ENCODE results near the gene IL22RA2. TPM values are rescaled to one million over a fixed set of nuclear protein-coding genes. Genes with fewer than 3 reads are reported as not detected.
"Not testable (repeated sequence)": the region's sequence is repeated elsewhere in the genome, so short reads cannot be mapped to it uniquely, and the experiment has no call there.

The IL22RA2 gene
- total RNA-seq, 1 experiment from 2014 or later: not detected

DNA sequence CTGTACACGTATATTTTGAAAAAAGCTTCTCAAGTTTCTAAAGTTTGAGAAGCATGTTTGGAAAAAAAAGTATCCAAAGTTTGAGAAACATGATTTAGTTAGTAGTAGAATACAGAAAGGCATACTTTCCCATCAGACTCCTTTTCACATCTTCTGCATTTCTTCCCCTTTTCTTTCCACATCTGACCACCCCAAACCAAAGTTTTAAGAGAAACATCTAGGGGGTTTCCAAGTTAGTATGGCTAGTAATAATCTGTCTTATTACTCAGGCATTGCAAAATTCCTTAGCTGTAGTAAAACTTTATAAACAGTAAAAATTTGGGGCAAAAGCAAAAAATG, 65.7 kb downstream of the IL22RA2 start:
- no peak overlapping the region for H3K27ac Mint-ChIP-seq (ENCODE audit: unreplicated experiment)
- Histone ChIP-seq H3K9me3 (peaks cover 12% of the 10 kb centered on the region; the same call in 1 of the 2 replicates), H3K27me3 (replicated peaks; ENCODE audit: control insufficient read depth, insufficient read depth, low read length) (no peaks in the 10 kb centered on the region), H3K36me3 (ENCODE audit: control insufficient read depth, insufficient read depth, low read length) (no peaks in the 10 kb centered on the region), H3K4me3 (ENCODE audit: low read depth, low read length) (no peak overlapping the region), H3K4me1 (no peaks in the 10 kb centered on the region)
- no peak overlapping the region for H3K4me3 Mint-ChIP-seq (ENCODE audit: unreplicated experiment)
- intact Hi-C loops (cut with micrococcal nuclease; ENCODE audit: unreplicated experiment): no loop called here
- DNase-seq: no peak
- POLR2A ChIA-PET: no interaction called here
- H3K9me3 Mint-ChIP-seq (ENCODE audit: unreplicated experiment): peaks cover 27% of the 10 kb centered on the region
- H3K36me3 Mint-ChIP-seq (ENCODE audit: insufficient read depth, unreplicated experiment): no peaks in the 10 kb centered on the region
- no TSS peak for BruUV-seq (replicated peaks)
- TF ChIP-seq, protein P1, sequence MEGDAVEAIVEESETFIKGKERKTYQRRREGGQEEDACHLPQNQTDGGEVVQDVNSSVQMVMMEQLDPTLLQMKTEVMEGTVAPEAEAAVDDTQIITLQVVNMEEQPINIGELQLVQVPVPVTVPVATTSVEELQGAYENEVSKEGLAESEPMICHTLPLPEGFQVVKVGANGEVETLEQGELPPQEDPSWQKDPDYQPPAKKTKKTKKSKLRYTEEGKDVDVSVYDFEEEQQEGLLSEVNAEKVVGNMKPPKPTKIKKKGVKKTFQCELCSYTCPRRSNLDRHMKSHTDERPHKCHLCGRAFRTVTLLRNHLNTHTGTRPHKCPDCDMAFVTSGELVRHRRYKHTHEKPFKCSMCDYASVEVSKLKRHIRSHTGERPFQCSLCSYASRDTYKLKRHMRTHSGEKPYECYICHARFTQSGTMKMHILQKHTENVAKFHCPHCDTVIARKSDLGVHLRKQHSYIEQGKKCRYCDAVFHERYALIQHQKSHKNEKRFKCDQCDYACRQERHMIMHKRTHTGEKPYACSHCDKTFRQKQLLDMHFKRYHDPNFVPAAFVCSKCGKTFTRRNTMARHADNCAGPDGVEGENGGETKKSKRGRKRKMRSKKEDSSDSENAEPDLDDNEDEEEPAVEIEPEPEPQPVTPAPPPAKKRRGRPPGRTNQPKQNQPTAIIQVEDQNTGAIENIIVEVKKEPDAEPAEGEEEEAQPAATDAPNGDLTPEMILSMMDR (IDR thresholded peaks at IDR 0.05; ENCODE audit: insufficient read depth in 1 of 2, low read depth in 1 of 2, low read length in 1 of 2, severe bottlenecking in 1 of 2, unreplicated experiment in 1 of 2): no peak
- no peaks in the 10 kb centered on the region for H3K27me3 Mint-ChIP-seq (ENCODE audit: insufficient read depth, unreplicated experiment)
- no peaks in the 10 kb centered on the region for H3K4me1 Mint-ChIP-seq (ENCODE audit: low read depth, unreplicated experiment)
- CTCF ChIA-PET: no interaction called here

DNA sequence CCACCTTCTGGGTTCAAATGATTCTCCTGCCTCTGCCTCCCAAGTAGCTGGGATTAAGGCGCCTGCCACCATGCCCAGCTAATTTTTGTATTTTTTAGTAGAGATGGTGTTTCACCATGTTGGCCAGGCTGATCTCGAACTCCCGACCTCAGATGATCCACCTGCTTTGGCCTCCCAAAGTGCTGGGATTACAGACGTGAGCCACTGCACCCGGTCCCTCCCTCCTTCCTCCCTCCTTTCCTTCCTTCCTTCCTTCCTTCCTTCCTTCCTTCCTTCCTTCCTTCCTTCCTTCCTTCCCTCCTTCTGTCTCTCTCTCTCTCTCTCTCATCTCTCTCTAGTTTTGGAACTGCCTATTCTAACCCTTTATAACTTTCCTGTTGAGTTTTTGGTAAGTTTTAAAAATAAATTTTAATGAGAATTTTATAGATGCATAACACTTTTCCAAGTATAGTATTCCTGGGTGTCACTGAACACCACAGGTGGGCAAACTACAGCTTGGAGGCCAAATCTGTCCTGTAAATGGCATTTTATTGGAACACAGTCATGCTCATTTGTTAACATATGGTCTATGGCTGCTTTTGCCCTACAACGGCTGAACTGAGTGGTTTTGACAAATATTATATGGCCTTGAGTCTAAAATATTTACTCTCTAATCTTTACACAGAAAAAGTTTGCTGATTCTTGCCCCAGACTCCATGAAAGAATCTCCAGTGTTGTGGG, 66.2 kb downstream of the IL22RA2 start:
- H3K36me3 Mint-ChIP-seq (ENCODE audit: insufficient read depth, unreplicated experiment); H3K27ac Mint-ChIP-seq (ENCODE audit: unreplicated experiment); H3K4me3 ChIP-seq (ENCODE audit: low read depth, low read length); H3K27me3 ChIP-seq (replicated peaks; ENCODE audit: control insufficient read depth, insufficient read depth, low read length); H3K4me1 Mint-ChIP-seq (ENCODE audit: low read depth, unreplicated experiment); H3K27me3 Mint-ChIP-seq (ENCODE audit: insufficient read depth, unreplicated experiment); CTCF ChIA-PET; DNase-seq; intact Hi-C loops (cut with micrococcal nuclease; ENCODE audit: unreplicated experiment); H3K36me3 ChIP-seq (ENCODE audit: control insufficient read depth, insufficient read depth, low read length); H3K4me3 Mint-ChIP-seq (ENCODE audit: unreplicated experiment); H3K4me1 ChIP-seq; BruUV-seq (replicated peaks); POLR2A ChIA-PET: not testable (repeated sequence)
- peaks cover 27% of the 10 kb centered on the region for H3K9me3 Mint-ChIP-seq (ENCODE audit: unreplicated experiment)
- peaks cover 12% of the 10 kb centered on the region; the same call in 1 of the 2 replicates for H3K9me3 ChIP-seq

DNA sequence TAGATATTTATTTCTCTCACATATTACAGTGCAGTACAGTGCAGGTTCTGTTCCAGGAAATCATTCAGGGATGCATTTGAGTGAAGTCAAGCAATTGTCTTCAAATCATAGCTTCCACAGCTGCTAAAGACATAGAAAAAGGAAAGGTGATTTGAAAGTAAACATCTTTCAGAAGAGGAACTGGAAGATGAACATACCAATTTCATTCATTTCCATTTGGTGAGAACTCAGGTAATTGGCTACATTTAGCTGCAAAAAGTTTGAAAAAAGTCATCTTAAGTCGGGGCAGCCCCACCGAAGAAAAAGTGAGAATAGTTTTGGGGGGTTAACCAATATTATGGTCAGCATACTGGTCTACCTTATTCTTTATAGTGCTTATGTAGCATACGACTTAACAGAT, 67.3 kb downstream of the IL22RA2 start:
- BruUV-seq (replicated peaks): no TSS peak
- no peaks in the 10 kb centered on the region for H3K27me3 ChIP-seq (replicated peaks; ENCODE audit: control insufficient read depth, insufficient read depth, low read length)
- TF ChIP-seq, protein P1 (IDR thresholded peaks at IDR 0.05; ENCODE audit: insufficient read depth in 1 of 2, low read depth in 1 of 2, low read length in 1 of 2, severe bottlenecking in 1 of 2, unreplicated experiment in 1 of 2): no peak
- H3K9me3 Mint-ChIP-seq (ENCODE audit: unreplicated experiment): peaks cover 27% of the 10 kb centered on the region
- no peak overlapping the region for H3K4me3 ChIP-seq (ENCODE audit: low read depth, low read length)
- no peaks in the 10 kb centered on the region for H3K27me3 Mint-ChIP-seq (ENCODE audit: insufficient read depth, unreplicated experiment)
- H3K27ac Mint-ChIP-seq (ENCODE audit: unreplicated experiment): no peak overlapping the region
- H3K9me3 ChIP-seq: peaks cover 12% of the 10 kb centered on the region; the same call in 1 of the 2 replicates
- no peaks in the 10 kb centered on the region for H3K4me1 Mint-ChIP-seq (ENCODE audit: low read depth, unreplicated experiment)
- intact Hi-C loops (cut with micrococcal nuclease; ENCODE audit: unreplicated experiment): no loop called here
- no peaks in the 10 kb centered on the region for H3K36me3 Mint-ChIP-seq (ENCODE audit: insufficient read depth, unreplicated experiment)
- POLR2A ChIA-PET: interaction anchor here (0.6 kb wide), 1 partner anchor 78 kb away, joined by 3 read pairs; no protein-coding TSS in a partner anchor
- no peak for DNase-seq
- H3K36me3 ChIP-seq (ENCODE audit: control insufficient read depth, insufficient read depth, low read length): no peaks in the 10 kb centered on the region
- no peaks in the 10 kb centered on the region for H3K4me1 ChIP-seq
- H3K4me3 Mint-ChIP-seq (ENCODE audit: unreplicated experiment): no peak overlapping the region
- CTCF ChIA-PET: no interaction called here
